Measurements from ENCODE around the gene ZNF680.

The ZNF680 gene

DNA sequence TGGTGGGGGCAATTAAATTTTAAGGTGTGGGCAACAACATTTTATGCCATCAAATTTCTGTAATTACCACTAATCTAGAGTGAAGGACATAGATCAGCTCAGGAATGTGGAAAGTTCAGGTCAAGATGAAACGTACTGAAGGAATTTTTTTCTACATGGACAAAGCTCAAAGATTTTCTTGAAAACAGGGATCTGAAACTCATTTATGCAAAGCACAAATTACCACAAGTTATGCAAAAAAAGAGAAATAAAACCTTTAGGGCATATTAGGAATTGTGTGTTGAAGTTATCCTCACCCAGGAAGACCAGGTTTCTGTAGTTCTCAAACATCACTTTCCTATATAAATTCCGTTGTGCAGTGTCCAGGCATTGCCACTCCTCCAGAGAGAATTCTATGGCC is 18.9 kb downstream of the ZNF680 start:
- peaks cover 83% of the 10 kb centered on the region for H3K36me3 ChIP-seq (ENCODE audit: control insufficient read depth, low read length)

DNA sequence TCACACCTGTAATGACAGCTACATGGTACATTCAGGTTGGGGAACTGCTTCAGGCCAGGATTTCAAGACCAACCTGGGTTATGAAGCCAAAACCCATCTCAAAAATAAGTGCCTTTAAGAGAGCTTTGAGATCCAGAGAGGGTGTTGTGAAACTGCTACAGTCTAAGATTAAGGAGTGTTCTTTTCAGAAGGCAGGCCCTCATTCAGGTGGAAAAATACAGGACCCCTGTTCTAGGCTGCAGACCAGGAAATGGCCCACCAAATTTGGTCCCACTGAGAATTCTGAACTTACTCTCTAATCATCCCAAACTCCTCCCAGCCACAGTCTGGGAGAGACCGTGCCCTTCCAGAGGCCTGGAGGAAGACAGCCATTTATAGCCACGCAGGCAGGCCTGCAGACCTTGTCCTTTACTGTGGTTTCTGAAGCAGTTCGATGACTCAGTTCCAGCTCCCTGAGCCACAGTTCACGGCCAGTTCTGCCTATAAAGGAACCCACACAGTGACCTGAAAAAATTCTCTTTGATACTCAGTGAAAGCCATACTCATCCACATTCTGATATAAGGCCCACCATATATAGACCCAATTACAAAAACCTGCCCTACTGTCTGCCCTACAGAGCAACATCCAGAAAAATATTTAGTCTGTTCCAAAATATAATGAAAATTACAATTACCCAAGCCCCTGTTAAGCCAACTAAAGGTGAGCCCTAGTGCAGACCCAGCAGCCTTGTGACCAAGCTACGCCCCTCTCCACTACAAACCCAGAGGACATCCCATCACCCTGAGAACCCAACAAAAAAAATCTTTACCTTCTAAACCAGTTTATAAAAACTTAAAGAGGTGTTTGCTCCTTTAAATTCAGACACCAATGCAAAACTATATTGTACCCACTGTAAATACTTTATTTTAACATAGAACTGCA is 21.2 kb downstream of the ZNF680 start:
- Histone ChIP-seq H3K27ac (ENCODE audit: low read depth, low read length) (no peak overlapping the region), H4K20me1 (ENCODE audit: control insufficient read depth, insufficient read depth, low read depth, low read length) (no peaks in the 10 kb centered on the region), H3K27me3 (ENCODE audit: control insufficient read depth, low read length) (no peaks in the 10 kb centered on the region), H3K9me2 (replicated peaks; ENCODE audit: control insufficient read depth, low read length) (no peaks in the 10 kb centered on the region), H3K36me3 (ENCODE audit: control insufficient read depth, low read length) (peaks cover 85% of the 10 kb centered on the region), H3K9me3 (ENCODE audit: control insufficient read depth, insufficient read depth, low read length) (peaks cover 14% of the 10 kb centered on the region; the same call in 1 of the 2 replicates), H3K4me3 (ENCODE audit: low read length) (no peak overlapping the region), H3F3A (ENCODE audit: control insufficient read depth, insufficient read depth) (no peaks in the 10 kb centered on the region), H3K4me2 (ENCODE audit: low read length) (no peak overlapping the region), H3K4me1 (ENCODE audit: control insufficient read depth, low read length) (peaks cover 15% of the 10 kb centered on the region), H3K79me2 (ENCODE audit: control insufficient read depth, low read length) (peaks cover 59% of the 10 kb centered on the region)
- TF ChIP-seq, protein P1, sequence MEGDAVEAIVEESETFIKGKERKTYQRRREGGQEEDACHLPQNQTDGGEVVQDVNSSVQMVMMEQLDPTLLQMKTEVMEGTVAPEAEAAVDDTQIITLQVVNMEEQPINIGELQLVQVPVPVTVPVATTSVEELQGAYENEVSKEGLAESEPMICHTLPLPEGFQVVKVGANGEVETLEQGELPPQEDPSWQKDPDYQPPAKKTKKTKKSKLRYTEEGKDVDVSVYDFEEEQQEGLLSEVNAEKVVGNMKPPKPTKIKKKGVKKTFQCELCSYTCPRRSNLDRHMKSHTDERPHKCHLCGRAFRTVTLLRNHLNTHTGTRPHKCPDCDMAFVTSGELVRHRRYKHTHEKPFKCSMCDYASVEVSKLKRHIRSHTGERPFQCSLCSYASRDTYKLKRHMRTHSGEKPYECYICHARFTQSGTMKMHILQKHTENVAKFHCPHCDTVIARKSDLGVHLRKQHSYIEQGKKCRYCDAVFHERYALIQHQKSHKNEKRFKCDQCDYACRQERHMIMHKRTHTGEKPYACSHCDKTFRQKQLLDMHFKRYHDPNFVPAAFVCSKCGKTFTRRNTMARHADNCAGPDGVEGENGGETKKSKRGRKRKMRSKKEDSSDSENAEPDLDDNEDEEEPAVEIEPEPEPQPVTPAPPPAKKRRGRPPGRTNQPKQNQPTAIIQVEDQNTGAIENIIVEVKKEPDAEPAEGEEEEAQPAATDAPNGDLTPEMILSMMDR (IDR thresholded peaks at IDR 0.05; ENCODE audit: low read depth, low read length, poor library complexity, severe bottlenecking), result no peak
- no peak for TF ChIP-seq EZH2phosphoT487 (IDR thresholded peaks at IDR 0.05; ENCODE audit: borderline replicate concordance, low read length)

More for the DNA sequence above, 18.9 kb downstream of the ZNF680 start:
- no peaks in the 10 kb centered on the region for H3K27me3 ChIP-seq (ENCODE audit: control insufficient read depth, low read length)
- peaks cover 20% of the 10 kb centered on the region; the same call in 1 of the 2 replicates for H3K9me3 ChIP-seq (ENCODE audit: control insufficient read depth, insufficient read depth, low read length)
- TF ChIP-seq, protein P1 (IDR thresholded peaks at IDR 0.05; ENCODE audit: low read depth, low read length, poor library complexity, severe bottlenecking), result no peak
- no peak for TF ChIP-seq EZH2phosphoT487 (IDR thresholded peaks at IDR 0.05; ENCODE audit: borderline replicate concordance, low read length)
- H3K9me2 ChIP-seq (replicated peaks; ENCODE audit: control insufficient read depth, low read length), result no peaks in the 10 kb centered on the region
- no peaks in the 10 kb centered on the region for H4K20me1 ChIP-seq (ENCODE audit: control insufficient read depth, insufficient read depth, low read depth, low read length)
- no peak overlapping the region for H3K4me3 ChIP-seq (ENCODE audit: low read length)
- H3K4me2 ChIP-seq (ENCODE audit: low read length), result no peak overlapping the region
- H3F3A ChIP-seq (ENCODE audit: control insufficient read depth, insufficient read depth), result no peaks in the 10 kb centered on the region
- H3K79me2 ChIP-seq (ENCODE audit: control insufficient read depth, low read length), result peaks cover 72% of the 10 kb centered on the region
- H3K27ac ChIP-seq (ENCODE audit: low read depth, low read length), result no peak overlapping the region
- peaks cover 15% of the 10 kb centered on the region for H3K4me1 ChIP-seq (ENCODE audit: control insufficient read depth, low read length)

DNA sequence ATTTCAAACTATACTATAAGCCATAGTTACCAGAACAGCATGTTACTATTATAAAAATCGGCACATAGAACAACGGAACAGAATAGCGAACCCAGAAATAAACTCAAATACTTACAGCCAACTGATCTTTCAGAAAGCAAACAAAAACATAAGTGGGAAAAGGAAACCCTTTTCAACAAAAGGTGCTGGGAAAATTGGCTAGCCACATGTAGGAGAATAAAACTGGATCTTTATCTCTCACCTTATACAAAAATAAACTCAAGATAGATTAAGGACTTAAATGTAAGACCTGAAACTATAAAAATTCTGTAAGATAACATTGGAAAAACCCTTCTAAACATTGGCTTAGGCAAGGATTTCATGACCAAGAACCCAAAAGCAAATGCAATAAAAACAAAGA is 29.1 kb downstream of the ZNF680 start:
- Histone ChIP-seq H3K4me2 (ENCODE audit: low read length) (no peak overlapping the region), H3F3A (ENCODE audit: control insufficient read depth, insufficient read depth) (no peaks in the 10 kb centered on the region), H4K20me1 (ENCODE audit: control insufficient read depth, insufficient read depth, low read depth, low read length) (no peaks in the 10 kb centered on the region), H3K4me1 (ENCODE audit: control insufficient read depth, low read length) (no peaks in the 10 kb centered on the region), H3K9me2 (replicated peaks; ENCODE audit: control insufficient read depth, low read length) (no peaks in the 10 kb centered on the region), H3K27ac (ENCODE audit: low read depth, low read length) (no peak overlapping the region), H3K4me3 (ENCODE audit: low read length) (no peak overlapping the region), H3K36me3 (ENCODE audit: control insufficient read depth, low read length) (peaks cover 87% of the 10 kb centered on the region), H3K9me3 (ENCODE audit: control insufficient read depth, insufficient read depth, low read length) (peaks cover 30% of the 10 kb centered on the region), H3K79me2 (ENCODE audit: control insufficient read depth, low read length) (peaks cover 74% of the 10 kb centered on the region), H3K27me3 (ENCODE audit: control insufficient read depth, low read length) (no peaks in the 10 kb centered on the region)
- no peak for TF ChIP-seq EZH2phosphoT487 (IDR thresholded peaks at IDR 0.05; ENCODE audit: borderline replicate concordance, low read length)
- TF ChIP-seq, protein P1 (IDR thresholded peaks at IDR 0.05; ENCODE audit: low read depth, low read length, poor library complexity, severe bottlenecking), result no peak

All from DOHH2 (cell line).